ENCODE measurements around the gene SERTM1.

SERTM1 gene

GRCh38 chr13:36673838-36674326 is at the start of gene SERTM1:
SERTM1 (plus strand) TSS chr13:36674020; CDS start chr13:36695079, 21,059 bp downstream.
- DNase-seq, result no peak

DNA sequence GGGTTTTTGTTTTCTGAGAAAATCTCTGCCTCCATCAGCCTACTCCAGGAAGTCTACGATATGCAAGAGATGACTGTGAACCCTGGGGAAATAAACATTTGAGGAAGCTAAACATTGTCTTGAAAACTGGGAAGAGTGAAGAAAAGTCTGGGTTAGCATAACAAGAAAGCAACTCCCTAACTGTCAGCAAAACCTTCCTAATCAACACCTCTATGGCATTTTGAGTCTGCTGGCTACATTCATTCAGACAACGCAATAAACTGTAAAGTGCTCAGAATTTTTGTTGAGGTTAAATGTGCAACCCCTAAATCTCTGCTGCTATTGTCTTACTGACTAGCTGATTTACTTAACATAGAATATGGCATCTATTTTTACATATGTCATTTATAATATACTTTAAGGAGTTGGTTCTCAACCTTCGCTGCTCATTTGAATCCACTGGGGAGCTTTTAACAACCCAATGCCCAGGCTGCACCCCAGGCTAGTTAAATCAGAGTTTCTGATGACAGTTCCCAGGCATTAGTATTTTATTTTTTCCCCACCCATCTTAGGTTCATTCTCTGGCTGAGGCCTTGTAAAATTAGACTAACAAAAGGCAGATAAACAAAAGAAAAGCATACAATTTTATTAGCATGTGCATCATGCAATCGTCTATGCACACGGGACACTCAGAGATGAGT is 45.3 kb upstream of the SERTM1 start:
- DNase-seq, result no peak

GRCh38 chr13:36629057-36629385 is 44.8 kb upstream of the SERTM1 start:
- DNase-seq, result no peak

- no peak for DNase-seq
Observed at GRCh38 chr13:36630181-36630803, 43.5 kb upstream of the SERTM1 start.

DNA sequence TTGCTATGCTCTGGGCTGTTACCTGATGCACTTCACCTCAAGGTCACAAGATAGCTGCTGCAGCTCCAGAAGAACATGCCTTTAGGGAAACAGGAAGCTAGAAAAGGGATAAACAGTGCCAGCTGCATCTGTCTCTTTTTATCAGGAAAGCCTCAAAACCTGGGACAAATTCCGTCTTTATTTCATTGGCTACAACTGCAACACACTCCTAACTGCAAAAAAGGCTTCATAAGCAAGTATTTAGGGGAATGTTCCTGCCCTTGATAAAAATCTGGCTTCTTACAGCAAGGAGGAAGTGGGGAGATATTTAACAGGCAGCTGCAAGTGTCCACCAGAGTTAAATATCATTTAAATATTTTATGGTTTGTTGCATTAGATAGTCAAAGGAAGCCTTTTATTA is 34.2 kb upstream of the SERTM1 start:
- no peak for DNase-seq

- DNase-seq, result no peak
Observed at GRCh38 chr13:36650611-36651010, 23.2 kb upstream of the SERTM1 start.

DNA sequence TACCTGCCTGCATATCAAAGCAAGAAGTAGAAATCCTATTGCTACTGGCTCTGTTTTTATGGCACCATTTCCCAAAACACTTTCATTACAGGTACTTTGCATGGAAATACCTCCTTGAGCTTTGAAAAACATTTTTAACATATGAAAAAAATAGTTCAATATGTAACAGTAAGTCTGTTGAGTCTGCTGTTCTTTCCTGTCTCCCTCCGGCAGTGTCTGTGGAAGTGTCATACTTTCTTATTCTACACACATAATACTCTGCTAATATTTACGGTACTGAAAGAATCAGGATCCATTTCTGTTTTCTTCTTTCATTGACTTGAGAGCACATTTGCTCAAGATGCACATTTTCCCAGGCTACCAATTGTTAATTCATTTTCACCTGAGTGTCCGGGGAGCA is 8.2 kb upstream of the SERTM1 start:
- no peak for DNase-seq

GRCh38 chr13:36666477-36667229 is 7.2 kb upstream of the SERTM1 start:
- no peak for DNase-seq

DNA sequence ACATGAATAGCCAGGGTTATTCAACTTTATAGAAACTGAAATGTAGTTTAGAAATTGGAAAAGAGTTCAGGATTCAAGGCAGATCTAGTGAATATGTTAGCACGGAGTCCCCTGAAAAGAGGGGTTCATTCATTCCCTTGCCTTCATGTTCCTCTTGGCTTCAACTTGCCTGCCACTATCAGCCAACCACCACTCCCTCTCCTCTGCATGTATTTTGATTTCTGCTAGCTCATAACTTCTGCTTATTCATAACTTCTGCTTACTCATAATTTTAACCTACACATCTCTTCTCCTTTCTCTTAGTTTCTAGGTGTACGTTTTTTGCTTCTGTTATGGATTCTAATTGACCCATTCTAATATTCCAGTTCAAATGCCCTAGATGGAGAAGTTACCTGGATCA is 5.5 kb upstream of the SERTM1 start:
- no peak for DNase-seq

DNA sequence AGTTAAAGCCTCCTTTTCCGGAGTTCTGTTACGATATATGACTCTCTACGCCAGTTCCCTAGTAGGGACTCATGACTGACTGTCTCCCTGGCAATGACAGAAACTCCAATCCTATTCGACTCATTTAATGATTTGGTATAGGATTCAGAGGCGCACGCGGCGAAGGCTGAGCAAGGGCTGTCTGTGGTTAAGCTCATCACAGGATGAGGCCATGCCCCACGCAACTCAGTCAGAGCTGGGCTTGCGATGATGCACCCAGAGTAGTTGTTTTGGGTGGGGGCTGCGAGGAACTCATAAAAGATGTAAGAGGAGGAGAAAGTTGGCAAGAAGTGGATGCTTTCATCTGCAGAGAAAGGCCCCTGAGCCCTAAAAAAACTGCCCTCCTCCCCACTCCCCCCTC is 468 bp upstream of the SERTM1 start:
- no peak for DNase-seq

DNA sequence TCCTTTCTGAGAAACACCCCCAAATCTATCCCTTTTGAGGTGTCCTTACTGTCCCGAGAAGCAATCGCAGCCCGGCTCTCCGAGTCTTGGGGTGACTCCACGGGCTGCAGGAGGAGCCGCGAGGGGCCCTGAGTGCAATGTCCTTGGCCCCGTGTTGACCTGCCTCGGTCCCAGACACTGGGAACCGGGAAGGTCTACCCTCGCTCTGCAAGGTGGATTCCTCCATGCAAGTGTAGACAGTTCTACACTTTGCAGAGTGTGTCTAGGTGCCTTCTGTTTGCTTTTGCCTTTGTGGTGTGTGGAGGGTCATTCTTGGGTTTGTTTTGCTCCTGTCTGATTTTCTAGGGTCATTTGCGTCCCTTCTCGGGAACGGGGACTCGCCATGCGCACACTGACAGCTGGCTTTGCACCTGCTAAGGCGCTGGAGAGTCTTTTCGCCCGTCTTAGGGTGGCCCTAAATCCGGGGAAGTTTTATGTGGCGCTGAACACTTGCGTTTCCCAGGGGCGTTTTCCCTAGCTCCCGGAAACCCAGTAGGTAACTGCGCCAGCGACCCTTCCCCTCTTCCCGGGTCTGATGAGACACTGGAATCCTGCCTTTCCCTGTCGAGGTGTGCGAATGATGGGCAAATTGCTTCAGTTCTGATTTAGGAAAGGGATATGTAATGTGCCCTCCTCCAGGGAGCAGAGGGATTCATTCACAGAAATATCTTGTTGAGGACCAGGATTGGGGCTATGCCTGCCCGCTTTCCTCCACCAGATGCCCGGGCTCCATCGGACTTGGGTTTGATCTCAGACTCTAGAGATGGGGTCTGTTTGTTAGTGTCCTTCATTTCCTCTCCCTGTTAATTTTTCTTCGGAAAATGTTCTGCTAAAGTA is 755 bp downstream of the SERTM1 start:
- DNase-seq, result no peak

DNA sequence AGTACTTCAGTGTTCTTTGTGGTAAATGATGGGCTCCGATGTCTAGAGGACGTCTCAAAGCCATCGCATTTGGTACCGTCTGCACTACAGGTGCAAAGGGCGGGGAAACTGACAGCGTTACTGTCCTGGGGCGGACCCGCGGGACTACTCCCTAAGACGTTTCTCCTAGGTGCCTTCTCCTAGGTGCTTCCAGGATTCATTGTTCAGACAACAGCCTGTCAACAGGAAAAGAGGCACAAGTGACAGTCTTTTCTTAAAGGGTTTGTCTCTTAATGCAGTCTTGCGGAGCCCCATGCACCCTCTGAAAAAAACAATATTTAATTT is 1.4 kb downstream of the SERTM1 start:
- no peak for DNase-seq

DNA sequence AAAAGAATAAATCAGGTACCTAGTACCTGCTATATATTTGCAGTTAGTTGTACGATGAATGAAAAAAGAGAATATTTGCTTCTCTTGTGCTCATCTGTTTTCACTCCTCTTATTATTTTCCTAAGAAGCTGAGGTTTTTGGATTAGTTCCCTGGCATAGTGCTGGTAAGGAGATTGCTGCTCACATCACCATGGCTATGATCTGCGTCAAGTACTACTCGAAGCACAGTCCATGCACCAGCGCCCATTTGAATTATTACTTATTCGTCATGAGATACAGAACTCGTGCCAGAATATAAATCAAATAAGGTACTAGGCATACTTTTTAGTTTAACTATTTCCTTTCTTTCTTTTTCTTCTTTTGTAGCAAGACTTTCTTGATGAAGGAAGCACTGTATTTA is 7.1 kb downstream of the SERTM1 start:
- DNase-seq, result no peak

GRCh38 chr13:36681894-36682624 is 8.2 kb downstream of the SERTM1 start:
- no peak for DNase-seq

DNA sequence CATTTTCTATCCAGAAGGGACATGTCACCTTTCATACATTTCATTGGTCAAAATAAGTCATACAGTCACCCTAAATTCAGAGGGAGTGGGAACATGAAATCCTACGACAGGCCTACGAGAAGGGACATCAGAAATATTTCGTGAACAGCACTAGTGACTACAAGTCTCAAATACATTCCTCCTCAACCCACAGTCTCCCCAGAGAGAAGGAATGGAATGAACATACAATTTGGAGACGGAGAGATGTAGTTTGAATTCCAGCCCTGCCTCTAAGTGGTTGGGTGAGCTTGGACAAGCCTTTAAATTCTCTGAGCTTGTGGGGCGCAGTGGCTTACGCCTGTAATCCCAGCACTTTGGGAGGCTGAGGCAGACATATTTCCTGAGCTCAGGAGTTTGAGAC is 9.9 kb downstream of the SERTM1 start:
- DNase-seq, result no peak

DNA sequence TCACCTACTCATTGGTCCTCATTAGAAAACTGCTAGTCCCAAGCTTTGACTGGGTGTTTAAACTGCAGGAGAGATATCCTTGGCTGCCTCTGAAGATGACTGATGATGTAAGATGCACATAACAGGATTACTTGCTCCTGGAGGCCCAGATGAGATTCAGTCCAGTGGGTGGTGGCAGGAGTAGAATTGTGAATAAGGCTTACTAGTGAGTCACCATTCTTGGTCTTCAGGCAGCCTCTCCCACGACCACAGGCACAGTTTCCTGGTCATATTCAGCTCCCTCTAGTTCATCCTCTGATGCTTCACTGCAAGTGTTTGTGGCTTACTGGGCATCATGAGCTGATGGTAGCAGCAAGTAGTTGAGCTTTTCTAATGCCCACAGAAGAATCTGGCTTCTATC is 12.1 kb downstream of the SERTM1 start:
- no peak for DNase-seq

DNA sequence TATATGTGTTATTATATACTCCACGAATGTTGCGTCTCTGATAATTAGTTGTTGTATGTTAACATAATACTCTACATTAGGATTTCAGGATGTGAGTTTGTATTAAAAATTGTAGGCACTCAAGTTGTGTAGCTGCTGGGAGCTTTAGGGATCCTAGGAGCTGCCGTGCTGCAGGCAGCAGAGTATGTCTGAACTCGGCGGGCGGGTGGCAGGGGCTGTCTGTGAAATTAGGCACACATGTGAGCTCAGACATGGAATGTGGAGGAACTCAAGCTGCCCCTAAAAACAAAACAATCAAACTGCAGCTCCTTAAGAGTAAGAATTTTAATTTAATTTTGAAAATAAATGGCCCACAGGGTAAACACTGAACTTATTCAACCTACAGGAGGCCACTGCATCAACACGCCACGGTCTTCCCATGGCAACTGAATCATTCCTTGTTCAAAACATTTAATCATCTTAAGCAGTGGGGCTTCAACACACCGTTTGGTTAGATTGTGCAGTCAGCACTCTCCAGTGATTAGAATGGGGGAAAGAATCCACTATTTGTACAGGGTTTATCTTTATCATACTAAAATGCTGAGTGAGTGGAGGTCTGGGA is 22.7 kb downstream of the SERTM1 start:
- DNase-seq, result no peak

- no peak for DNase-seq
Observed at GRCh38 chr13:36700170-36700569, 26.4 kb downstream of the SERTM1 start.

- no peak for DNase-seq
Observed at GRCh38 chr13:36706755-36707154, 32.9 kb downstream of the SERTM1 start.

DNA sequence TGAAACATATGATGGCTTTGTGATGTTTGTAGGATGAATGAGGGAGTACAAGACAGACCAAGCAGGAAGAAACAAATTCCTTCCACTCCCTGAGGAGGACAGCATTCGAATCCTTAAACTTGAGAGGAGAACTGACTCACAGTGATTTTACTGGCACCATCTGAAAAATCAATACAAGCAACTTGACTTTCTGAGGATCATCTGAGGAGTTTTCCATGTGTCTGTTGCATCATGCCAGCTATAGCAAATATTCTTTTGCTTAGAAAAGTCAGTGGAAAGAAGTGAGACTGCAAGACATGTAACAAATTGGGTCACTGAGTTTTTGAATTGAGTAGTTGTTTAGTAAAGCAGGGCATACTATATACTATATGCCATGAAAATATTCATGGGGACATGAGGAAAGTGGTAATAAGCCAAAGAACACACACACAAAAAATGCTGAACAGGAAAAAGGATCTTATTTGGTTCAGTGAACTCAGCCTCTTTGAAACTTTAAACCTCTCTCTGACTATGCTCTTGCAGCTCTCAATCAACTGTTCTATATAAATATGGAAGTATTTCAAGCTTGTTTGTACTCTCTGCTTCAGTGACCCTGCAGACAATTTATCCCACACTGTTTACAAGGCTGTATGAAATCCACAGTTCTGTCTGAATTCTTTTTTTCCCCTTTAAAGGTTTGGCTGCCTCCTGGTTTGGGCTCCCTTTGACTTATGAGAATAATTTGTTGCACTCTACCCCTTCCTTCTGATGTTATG is 35.5 kb downstream of the SERTM1 start:
- DNase-seq, result no peak

- no peak for DNase-seq
Observed at GRCh38 chr13:36710396-36710795, 36.6 kb downstream of the SERTM1 start.
